ENCODE data around the gene RHEB. TPM values are rescaled to one million over a fixed set of nuclear protein-coding genes. Genes with fewer than 3 reads are reported as not detected.
A peak's percentile ranks its signal among the peaks of the same experiment; 100 is the strongest.

Gene RHEB
- total and polyA plus RNA-seq, 2 experiments from 2014 or later = 101 to 239 TPM

DNA sequence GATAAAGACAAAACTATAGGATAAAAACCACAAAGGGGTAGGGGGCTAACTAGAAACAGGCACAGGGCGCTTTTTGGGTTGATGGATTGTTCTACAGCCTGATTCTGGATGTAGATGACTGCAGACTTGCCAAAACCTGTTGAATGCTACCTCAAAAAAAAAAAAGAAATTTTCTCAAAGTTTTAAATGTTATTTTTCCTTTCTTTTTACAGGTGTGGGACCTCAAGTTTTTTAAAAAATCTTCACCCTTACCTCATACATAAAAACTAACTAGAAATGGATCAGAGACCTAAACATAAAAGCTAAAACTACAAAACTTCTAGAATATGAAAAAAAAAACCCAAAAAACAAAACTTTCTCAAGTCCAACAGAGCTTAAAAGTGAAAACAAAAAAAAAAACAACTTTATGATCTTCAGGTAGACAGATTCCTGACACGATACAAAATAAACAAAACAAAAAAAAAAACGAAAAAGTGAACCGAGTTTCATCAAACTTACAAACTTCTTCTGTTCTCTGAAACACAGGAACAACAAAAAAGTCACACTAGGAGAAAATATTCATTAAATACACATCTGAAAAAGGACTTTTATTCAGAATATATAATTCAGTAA is 14.9 kb downstream of the RHEB start (continued):
- no peak for TF ChIP-seq ETS1 (IDR thresholded peaks at IDR 0.05)
- TF ChIP-seq CTCF (conservative IDR thresholded peaks at IDR 0.05; ENCODE audit: low read depth in 2 of 2) = no peak
- TF ChIP-seq NANOG (IDR thresholded peaks at IDR 0.05; ENCODE audit: borderline replicate concordance) = no peak

- Histone ChIP-seq H3K36me3 (ENCODE audit: insufficient read depth) (no peaks in the 10 kb centered on the region), H3K27ac (ENCODE audit: low read depth) (no peak overlapping the region), H3K27me3 (ENCODE audit: insufficient read depth) (no peaks in the 10 kb centered on the region), H2AFZ (no peak overlapping the region), H3K4me1 (ENCODE audit: insufficient read depth) (peaks cover 58% of the 10 kb centered on the region), H3K4me2 (peak overlapping the region; percentile 9), H3K79me2 (replicated peaks; ENCODE audit: insufficient read depth) (peaks cover 100% of the 10 kb centered on the region), H4K20me1 (replicated peaks; ENCODE audit: insufficient read depth) (peaks cover 86% of the 10 kb centered on the region), H3F3A (replicated peaks; ENCODE audit: low read depth) (no peaks in the 10 kb centered on the region), H3K9me2 (ENCODE audit: insufficient read depth) (no peaks in the 10 kb centered on the region), H3K4me3 (no peak overlapping the region)
- TF ChIP-seq CTCF (conservative IDR thresholded peaks at IDR 0.05; ENCODE audit: low read depth in 2 of 2) = no peak
- TF ChIP-seq CREB1 (CRISPR knock-in tag; IDR thresholded peaks at IDR 0.05; ENCODE audit: low read depth) = no peak
- TF ChIP-seq ZNF331 (CRISPR knock-in tag; IDR thresholded peaks at IDR 0.05; ENCODE audit: low read depth) = no peak
- peaks cover 6% of the 10 kb centered on the region for H3K27me3 Mint-ChIP-seq (ENCODE audit: insufficient read depth, low read depth, poor library complexity)
- no peak overlapping the region for H3K4me3 Mint-ChIP-seq
- H3K36me3 Mint-ChIP-seq (ENCODE audit: low read depth) = no peaks in the 10 kb centered on the region
- ATAC-seq (no peak), DNase-seq (ENCODE audit: low spot score) (no peak)
- peaks cover 75% of the 10 kb centered on the region for H3K4me1 Mint-ChIP-seq
- peak overlapping the region; percentile 54; the same call in 1 of the 2 replicates for H3K27ac Mint-ChIP-seq
- no peaks in the 10 kb centered on the region for H3K9me3 Mint-ChIP-seq
Observed at GRCh38 chr7:151503902-151504714, 15.6 kb downstream of the RHEB start.

- Histone ChIP-seq H2AFZ (no peak overlapping the region), H3K4me3 (no peak overlapping the region), H3F3A (replicated peaks; ENCODE audit: low read depth) (no peaks in the 10 kb centered on the region), H3K36me3 (ENCODE audit: insufficient read depth) (no peaks in the 10 kb centered on the region), H3K4me2 (no peak overlapping the region), H3K27ac (ENCODE audit: low read depth) (no peak overlapping the region), H3K9me2 (ENCODE audit: insufficient read depth) (no peaks in the 10 kb centered on the region), H3K79me2 (replicated peaks; ENCODE audit: insufficient read depth) (peaks cover 100% of the 10 kb centered on the region), H3K27me3 (ENCODE audit: insufficient read depth) (no peaks in the 10 kb centered on the region), H3K4me1 (ENCODE audit: insufficient read depth) (peaks cover 35% of the 10 kb centered on the region), H4K20me1 (replicated peaks; ENCODE audit: insufficient read depth) (peaks cover 85% of the 10 kb centered on the region)
- ATAC-seq = no peak
- DNase-seq (ENCODE audit: low spot score) = no peak
- peaks cover 66% of the 10 kb centered on the region for H3K4me1 Mint-ChIP-seq
- no peaks in the 10 kb centered on the region for H3K9me3 Mint-ChIP-seq
- H3K36me3 Mint-ChIP-seq (ENCODE audit: low read depth) = peaks cover 4% of the 10 kb centered on the region; the same call in 1 of the 3 replicates
- H3K4me3 Mint-ChIP-seq = no peak overlapping the region
- no peak for TF ChIP-seq EZH2phosphoT487 (IDR thresholded peaks at IDR 0.05; ENCODE audit: unreplicated experiment)
- peak; percentile 31; the same call in 1 of the 2 replicates for TF ChIP-seq CREB1 (CRISPR knock-in tag; IDR thresholded peaks at IDR 0.05; ENCODE audit: low read depth)
- H3K27me3 Mint-ChIP-seq (ENCODE audit: insufficient read depth, low read depth, poor library complexity) = peaks cover 4% of the 10 kb centered on the region
- H3K27ac Mint-ChIP-seq = no peak overlapping the region
Observed at GRCh38 chr7:151501676-151502075, 18.0 kb downstream of the RHEB start.

All from GM23338 (cell line).